Fibroblast of villous mesenchyme (primary cell): Measurements from ENCODE around the gene PAN3. TPM values are rescaled to one million over a fixed set of nuclear protein-coding genes. Genes with fewer than 3 reads are reported as not detected.
A peak's percentile ranks its signal among the peaks of the same experiment; 100 is the strongest.

Experiments used
- DNase-seq: peaks from one replicate; pipeline ENCODE4 v3.0.0-alpha.2; 2010; ENCODE audit warnings: low read depth
- H3K4me3 ChIP-seq: 2 replicates; pipeline ENCODE4 v1.5.1; 2011; ENCODE audit warnings: low read depth, mild to moderate bottlenecking, low read length
- CTCF ChIP-seq: IDR thresholded peaks from 2 replicates; pipeline ENCODE4 v1.5.1; 2012; ENCODE audit warnings: low read depth, mild to moderate bottlenecking, low read length; ENCODE audit not compliant: insufficient read depth
- total RNA-seq: library from RNA; depleted of rRNA; stranded (reverse); fragments of >200 nt; gene quantifications from 2 replicates; pipeline ENCODE4 v1.2.3, GENCODE V29; 2012

The PAN3 gene
- total RNA-seq, 1 donor: 19.9 TPM

GRCh38 chr13:28337166-28338005, 199.0 kb downstream of the PAN3 start:
- H3K4me3 ChIP-seq: no peak overlapping the region
- TF ChIP-seq CTCF: no peak
- DNase-seq: peak; percentile 88

DNA sequence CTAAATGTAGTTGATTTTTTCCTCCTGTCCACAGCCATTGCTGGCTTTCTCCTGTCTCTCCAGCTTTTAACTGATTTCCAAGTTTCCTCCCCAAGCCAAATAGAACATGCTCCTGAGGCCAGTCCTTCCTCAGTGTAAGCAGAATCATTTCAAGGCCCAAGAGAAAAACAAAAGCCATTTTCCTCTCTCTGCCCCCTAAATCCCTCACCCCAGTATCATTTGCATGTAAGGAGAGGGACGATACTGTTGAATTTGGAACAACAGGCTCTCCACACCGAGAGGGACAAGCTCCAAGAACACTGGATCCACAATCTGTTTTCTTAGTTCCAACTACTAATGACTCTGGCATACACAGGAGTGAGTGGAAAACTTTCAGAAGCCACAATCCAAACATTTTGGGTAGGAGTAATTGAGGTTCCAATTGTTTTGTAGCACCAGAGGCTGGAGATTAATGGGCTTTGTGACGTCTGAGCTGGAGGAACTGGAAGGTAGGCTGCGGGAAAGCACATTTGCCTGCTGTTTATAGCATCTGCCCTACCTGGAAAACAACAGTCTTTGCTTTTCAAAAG, 199.7 kb downstream of the PAN3 start:
- no peak for TF ChIP-seq CTCF
- H3K4me3 ChIP-seq: no peak overlapping the region
- peak; percentile 65 for DNase-seq

DNA sequence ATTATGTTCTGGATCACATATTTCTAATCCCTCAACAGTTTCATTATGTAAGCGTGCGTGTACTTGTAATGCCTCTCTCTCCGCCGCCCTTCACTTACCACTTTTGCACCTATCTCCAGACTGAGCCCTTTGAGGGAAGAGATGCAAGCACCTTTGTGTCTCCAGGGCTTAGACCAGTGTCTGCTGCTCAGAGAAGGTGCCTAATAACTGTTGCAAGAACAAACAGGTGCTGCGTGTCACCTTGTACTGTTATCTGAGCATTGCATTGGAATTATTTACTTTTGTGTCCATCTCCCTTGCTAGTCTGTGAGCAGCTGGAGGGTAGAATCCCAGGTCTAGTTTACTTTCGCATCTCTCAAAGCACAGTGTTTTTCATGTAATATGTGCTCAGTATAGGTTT, 200.4 kb downstream of the PAN3 start:
- DNase-seq: no peak
- no peak overlapping the region for H3K4me3 ChIP-seq
- no peak for TF ChIP-seq CTCF

DNA sequence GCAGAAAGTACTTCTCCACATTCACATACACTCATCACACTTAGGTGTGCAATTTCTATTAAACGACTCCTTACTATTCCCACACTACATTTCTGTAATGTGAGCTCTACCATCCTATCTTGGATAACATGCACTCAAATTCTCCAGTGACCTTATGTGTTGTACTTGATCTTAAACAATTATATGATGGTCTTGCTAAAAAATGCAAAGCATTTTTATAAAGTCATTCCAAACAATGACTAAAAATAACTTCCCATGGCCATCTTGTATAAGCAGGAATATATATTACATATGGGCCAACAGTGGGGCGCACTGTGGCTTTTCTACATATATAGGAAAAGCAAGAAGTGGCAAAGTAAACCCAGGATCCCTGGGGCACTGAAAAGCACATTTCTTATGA, 201.1 kb downstream of the PAN3 start:
- DNase-seq: peak; percentile 36
- no peak overlapping the region for H3K4me3 ChIP-seq
- TF ChIP-seq CTCF: no peak

DNA sequence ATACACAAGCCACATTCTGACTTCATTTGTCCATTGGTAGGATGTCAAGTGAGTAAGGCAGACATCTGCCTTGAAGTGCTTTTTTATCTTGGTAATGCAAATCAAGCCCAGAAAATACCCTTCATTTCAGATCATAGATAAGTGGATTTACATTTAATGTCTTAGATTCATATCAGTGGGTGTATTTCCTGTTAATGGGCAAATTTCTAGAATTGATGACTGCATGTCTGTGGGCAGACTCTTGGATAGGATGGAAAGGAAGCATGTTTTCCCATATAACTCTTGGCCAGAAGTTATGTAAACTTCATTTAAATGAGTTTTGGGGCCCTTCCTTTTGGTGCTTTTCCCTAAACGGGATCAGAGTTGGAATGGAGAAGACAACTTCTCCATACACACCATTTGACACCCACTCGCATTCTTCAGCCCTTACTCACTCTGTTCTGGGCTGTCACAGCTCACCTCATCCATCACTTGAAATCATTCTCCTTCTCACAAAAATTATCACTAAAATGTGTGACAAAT, 202.0 kb downstream of the PAN3 start:
- no peak overlapping the region for H3K4me3 ChIP-seq
- no peak for TF ChIP-seq CTCF
- DNase-seq: peak; percentile 45

GRCh38 chr13:28342251-28342650, 203.9 kb downstream of the PAN3 start:
- DNase-seq: no peak
- no peak overlapping the region for H3K4me3 ChIP-seq
- no peak for TF ChIP-seq CTCF
